Measurements from ENCODE around the gene ELP1.

ELP1 gene

DNA sequence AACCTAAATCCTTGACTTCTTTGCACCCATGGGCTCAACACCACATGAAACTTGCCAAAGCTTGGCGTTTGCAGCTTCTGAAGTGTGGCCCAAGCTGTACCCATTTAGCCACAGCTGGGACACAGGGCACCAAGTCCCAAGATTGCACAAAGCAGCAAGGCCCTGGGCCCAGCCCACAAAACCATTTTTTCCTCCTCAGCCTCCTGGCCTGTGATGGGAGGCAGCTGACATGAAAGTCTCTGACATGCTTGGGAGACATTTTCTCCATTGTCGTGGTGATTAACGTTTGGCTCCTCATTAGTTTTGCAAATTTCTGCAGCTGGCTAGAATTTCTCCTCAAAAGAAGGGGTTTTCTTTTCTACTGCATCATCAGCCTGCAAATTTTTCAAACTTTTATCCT, 110.1 kb downstream of the ELP1 start:
- H3K4me3 ChIP-seq (ENCODE audit: low read length in 2 of 2): no peak overlapping the region
- no peaks in the 10 kb centered on the region for H3K36me3 ChIP-seq (ENCODE audit: control insufficient read depth in 2 of 2, insufficient read depth in 2 of 2, low read length in 2 of 2)
- H3K9me3 ChIP-seq (ENCODE audit: control insufficient read depth in 2 of 2, low read length in 2 of 2): peaks cover 0 to 5% of the 10 kb centered on the region in 2 donors
- no peak overlapping the region for H3K27ac ChIP-seq (ENCODE audit: low read length)
- no peaks in the 10 kb centered on the region for H3K27me3 ChIP-seq (ENCODE audit: control insufficient read depth in 1 of 2, insufficient read depth in 2 of 2, low read length in 2 of 2)
- no peak overlapping the region for H3K9ac ChIP-seq (ENCODE audit: low read length in 2 of 2)
- H3K4me1 ChIP-seq (ENCODE audit: control insufficient read depth, insufficient read depth, low read length): no peaks in the 10 kb centered on the region

All from stomach smooth muscle (tissue), 2 donors.